GM18517 (cell line): ENCODE results near the gene PCSK6.
"Not testable (repeated sequence)": the region's sequence is repeated elsewhere in the genome, so short reads cannot be mapped to it uniquely, and the experiment has no call there.

Experiments
- ATAC-seq: cut with Tn5 transposase; IDR thresholded peaks from one replicate; pipeline ENCODE4 v1.9.1; 2021; ENCODE audit warnings: mild to moderate bottlenecking, moderate library complexity; ENCODE audit not compliant: unreplicated experiment

Gene PCSK6

DNA sequence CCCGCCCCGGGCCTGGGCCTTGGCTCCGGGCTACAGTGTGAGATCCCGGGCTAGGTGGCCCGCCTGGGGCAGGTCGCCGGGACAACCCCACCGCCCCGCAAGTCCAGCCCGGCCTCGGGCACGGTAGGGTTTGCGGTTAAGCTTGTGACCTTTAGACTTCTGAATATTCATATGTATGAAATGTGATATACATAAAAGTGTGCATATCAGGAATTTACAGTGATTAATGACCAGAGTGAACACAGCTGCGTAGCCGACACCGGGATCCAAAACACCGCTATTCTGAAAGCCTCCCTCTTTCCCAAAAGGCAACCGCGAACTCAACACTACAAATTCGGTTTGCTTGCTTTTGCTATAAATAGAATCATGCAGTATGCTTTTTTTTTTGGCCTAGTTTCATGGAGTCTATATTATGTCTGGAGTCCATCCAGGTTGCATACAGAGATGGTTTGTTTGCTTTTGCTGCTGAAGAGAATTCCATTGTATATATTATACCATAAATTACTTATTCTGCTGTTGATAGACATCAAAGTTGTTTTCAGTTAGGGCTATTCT lies 193.8 kb downstream of the PCSK6 start:
- no peak for ATAC-seq

DNA sequence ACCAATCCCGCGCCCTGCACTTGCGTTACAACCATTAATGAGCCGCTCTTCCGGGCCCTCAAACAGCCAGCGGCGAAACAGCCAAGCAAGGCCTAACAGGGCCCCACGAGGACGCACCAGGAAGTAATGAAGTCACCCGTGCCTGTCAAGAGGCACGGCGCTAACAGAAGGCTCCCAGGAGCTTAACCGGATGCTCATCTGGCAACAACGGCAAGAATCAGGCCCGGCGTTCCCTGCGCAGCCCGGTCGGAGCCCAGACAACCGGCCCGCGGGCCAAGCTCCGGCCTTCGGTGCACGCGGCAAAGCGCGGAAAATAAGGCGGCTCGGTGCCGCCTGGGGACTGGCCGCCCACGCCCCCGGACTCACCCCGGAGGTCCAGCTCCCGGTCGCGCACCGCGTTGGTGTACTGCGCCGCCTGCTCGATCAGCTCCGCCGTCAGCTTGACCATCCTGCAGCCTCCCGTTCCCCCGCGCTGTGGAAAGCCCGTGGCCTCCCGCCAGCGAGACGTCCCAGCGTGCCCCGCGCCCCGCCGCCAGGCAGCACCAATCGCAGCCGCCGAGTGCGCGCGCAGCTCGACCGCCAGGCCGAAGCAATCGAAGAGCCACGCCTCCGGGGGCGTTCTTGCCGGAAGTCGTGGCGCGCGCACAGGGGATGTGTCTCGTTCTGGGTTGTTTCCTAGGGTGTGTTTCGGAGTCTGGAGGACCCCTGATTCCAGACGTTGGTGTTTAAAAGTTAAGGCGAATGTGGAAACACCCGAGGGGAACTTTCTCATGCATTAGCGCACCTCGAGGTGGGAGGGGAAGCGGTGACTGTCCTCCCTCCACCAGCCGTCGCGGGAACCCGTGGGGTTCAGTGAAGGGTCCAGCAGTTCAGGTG lies 194.5 kb downstream of the PCSK6 start, which contains the start of gene SNRPA1:
Gene SNRPA1 (minus strand): TSS at position 518 of the 876 bp plus-strand sequence. CDS start 70 bp downstream, at position 448.
- ATAC-seq = peak; percentile 74

DNA sequence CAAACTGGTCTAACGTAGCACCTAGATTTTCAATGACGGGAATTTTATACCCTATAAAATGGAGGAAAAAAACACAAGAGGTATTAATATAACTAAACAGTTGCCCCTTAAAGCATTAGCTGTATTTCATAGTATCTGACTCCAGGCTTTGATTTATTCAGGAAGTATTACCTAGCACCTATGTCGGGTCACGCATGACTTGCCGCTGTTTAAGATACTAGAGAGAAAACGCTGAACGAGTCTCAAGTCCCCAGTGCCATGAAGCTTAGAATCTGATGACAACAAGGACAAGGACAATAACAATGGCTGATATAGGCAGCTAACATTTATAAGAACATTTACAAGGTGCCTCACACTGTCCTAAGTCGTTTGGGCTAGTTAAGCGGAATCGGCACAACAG lies 196.4 kb downstream of the PCSK6 start:
- ATAC-seq = no peak

DNA sequence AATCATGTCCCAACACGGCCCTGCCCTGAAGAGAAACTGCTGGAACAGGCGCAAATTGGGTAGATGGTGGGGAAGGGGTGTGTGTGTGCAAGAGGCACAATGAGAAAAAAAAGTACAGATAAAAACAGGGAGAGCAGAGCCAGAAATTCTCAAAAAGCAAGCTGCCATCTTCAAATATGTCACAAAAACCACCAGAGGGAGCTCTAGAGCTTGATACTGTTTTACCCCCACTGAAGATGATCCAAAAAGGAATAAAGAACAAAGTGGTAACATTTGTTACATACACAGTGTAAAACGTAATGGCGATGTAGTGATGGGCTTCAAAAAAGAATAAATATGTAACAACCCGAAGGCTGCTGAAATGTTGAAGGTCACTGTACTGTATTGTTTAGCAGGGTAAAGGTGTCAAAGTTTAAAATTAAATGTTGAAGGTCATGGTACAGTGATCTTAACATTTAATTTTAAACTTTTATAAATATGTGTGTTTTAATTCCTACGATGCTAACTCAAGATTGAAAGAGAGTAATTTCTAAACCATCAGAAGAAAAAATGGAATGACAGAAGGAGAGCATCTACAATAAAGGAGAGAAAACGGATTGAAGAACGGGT lies 200.5 kb downstream of the PCSK6 start:
- ATAC-seq = peak; percentile 52

DNA sequence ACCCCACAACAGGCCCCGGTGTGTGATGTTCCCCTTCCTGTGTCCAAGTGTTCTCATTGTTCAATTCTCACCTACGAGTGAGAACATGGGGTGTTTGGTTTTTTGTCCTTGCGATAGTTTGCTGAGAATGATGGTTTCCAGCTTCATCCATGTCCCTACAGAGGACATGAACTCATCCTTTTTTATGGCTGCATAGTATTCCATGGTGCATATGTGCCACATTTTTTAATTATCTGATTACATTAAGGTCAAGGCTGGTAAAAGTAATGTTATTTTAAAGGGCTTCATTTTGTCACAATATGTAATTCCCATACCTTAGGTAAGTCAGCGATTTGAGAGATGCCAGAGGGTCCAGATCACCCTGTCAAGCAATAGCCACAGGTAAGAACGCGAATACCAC lies 202.2 kb downstream of the PCSK6 start:
- ATAC-seq = not testable (repeated sequence)

DNA sequence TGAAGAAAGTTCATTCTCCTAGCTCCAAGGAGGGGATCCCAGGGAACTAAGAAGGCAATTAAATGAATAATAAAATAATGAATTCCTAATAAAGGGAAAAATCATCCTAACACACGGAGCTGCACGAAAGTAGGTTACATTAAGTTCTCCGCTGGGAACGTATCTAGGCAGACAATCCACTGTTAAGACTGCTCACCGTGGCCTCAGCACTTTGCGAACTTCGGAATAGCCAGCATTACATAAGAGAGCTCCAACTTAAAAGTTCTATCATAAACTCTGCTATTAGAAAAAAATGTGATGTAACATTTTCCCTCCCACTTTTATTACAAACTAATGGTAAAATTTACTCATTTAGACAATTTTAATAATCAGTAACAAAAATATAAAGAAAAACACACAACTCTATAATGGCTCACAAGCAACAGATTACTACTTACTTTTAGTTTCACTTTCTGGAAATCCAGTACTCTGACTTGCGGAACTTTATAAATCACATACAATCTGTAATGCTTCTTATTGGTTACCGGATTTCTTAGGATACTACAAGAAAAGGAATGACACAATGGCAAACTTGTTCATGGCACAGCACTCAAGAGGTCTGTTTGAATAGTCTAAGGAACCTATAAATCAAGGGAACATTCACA lies 202.9 kb downstream of the PCSK6 start:
- ATAC-seq = no peak

DNA sequence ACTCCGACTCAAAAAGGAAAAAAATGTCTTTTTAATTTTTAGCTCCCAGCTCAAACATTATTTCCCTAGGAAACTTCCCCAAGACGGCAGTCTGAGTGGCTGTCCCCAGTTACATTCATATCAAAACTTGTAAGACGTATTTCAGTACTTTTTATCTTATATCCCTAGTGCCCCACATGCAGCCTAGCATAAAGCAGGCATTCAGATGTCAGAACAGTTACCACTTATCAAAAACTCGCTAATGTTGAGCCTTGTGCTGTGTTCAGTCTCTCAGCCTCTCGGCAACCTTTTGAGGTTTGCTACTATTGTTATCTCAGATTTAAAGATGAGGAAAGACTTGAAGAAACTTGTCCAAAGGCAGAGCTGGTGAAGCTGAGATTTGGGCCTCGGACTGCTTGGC lies 205.6 kb downstream of the PCSK6 start:
- no peak for ATAC-seq

DNA sequence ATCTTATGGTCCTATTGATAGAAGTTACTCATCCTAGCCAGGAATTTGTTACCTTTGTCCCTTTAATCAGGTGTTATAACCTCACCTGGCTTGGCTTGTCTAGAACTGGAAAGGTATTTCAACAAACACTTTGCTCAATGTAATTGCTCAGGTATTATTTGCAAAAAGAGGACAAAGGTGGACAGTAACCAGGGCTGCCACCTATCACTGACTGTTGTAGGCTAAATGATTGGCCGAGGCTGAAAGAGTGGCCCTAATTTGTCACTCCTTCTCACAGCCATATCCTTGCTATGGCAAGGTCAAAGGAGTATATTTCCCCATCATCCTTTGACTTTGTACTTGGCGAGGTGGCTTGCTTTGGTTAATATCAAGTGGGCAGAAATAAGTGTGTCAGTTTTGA lies 209.5 kb downstream of the PCSK6 start:
- no peak for ATAC-seq

DNA sequence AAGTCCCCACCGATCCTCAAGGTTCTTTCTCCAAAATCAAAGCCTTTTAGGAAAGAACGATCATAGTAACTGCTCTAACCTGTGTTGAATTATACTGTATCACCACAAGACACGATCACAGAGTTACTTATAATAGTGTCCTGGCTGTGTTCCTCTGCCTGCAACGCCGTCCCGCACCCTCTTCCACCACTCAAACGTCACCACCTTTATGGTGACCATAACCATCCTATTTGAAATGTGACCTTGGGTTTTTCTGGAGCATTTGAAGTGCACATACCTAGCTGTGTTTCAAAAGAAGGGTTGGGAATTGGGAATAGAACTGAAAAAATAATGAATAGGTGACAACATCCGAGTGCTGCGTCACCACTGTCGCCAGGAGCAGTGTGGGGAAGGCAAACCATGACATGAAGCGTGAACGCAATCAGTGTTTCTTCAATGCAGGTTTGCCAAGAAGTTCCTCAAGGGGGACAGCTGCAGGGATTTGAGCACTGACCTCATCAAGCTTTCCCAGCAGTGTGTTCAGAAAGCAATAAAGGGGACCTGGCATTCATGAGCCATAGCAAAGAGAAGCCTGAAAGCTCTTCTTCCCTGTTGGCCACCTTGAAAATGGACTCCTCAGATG lies 211.5 kb downstream of the PCSK6 start:
- no peak for ATAC-seq

DNA sequence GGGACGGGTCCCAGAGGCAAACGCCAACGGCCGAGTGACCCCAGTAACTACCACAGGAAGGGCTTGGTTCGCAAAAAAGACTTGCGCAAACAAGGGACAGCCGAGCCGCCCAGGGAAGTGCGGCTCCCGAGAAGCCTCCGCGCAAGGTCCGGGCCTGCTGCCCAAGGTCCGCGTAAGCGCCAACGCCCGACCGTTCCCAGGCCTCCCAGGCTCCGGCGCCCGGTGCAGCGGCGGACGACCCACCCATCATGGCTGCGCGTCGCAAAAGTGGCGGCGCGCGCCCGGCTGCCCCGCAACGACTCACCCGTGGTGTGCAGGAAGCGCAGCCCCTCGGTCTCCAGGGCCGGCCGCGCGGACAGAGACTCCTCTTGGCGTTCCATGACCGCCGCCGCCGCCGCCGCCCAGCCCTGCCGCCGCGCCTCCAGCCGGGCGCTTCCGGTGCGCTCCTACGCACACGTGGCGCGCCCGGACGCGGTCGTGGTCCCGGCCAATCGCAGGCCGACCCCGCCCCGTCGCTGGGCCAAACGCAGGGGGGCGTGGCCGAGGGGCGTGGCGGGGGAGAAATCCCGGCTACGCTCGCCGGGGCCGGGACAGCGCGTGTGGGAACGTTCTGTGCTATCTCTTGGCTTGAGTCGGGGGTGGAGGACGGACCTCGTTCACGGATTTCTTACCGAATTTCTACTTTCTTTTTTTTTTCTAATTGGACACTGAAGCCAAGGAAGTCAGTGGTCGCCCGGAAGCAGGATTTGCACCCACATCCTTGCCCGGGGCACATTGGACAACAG lies 212.3 kb downstream of the PCSK6 start, which contains the start of gene SELENOS:
Gene SELENOS (minus strand): TSS at position 448 of the 785 bp plus-strand sequence. CDS start 68 bp downstream, at position 380.
- peak; percentile 75 for ATAC-seq

DNA sequence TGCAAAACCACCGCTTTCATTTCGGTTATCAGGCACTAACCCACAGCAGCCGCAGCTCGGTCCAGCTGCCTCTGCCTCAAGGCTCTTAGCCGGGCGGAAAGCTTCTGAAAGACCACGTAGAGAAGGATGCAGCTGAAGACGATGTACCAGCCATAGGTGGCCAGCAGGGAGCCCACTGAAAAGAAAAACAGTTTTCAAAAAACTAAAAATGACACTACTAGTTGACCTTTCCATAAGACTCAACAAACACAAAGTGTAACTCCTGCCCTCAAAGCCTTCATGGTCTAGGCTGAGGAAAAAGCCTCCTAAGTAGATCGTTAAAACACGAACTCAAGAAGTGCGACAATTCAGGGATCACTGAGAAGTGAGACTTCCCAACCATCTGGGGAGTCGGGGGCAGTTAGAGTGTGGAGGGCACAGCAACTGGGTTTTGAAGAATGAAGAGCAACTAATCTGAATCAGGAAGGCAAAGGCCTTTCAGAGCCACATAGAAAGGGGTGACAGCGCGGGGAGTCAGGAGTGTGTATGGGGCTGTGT lies 212.9 kb downstream of the PCSK6 start:
- peak; percentile 35 for ATAC-seq

DNA sequence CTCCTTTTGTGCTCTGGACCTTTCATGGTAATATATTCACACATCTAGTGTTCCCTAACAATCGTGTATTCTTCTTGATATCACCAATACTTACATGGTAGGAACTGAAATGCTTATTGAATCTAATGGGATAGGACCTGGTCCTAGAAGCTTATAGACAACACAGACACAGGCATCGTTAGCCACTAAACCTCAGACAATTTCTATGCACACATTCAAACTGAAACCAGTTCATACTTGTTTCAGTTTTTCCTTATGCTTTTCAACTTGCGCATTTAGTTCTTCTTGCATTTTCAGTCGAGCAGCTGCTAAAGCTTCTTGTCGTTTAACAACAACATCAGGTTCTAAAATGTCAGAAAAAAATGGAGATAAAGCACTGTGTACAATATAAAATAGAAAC lies 214.5 kb downstream of the PCSK6 start:
- ATAC-seq = peak; percentile 25

DNA sequence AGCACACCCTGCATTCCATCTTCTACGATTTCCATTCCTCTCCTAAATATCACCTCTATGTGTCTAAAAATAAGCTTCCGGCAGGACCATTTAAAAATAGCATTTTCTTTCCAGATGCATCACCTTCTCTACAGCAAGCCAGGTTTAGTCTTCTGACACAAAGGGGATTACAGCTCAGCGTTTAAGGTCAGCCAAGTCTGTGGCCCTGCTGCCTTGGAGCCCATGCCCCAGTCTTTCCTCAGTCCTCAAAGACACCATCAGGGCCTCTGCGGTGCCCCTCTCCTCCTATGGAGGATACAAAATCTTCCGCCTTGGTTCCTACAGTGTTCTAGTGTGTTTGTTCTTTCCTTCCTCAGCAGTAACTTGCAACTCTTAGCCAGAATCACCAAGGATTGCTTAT lies 216.0 kb downstream of the PCSK6 start:
- ATAC-seq = no peak

DNA sequence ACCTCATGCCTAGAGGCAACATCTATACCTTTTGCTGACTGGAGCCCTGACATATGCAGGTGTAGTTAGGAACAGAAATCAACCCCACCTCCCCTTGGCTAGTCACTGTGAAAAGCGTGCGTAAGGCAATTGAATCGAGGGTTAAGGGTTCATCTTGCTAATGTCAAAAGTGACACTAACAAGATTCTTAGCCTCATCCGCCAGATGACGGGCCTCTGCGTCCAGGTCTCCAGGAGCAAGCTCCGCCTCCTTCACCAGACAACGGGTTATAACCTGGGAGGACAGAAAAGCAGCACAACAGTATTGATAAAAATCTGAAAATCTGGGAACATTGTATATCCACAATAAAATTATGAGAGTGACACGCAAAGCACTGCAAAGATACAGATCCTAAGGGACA lies 216.9 kb downstream of the PCSK6 start:
- ATAC-seq = no peak

DNA sequence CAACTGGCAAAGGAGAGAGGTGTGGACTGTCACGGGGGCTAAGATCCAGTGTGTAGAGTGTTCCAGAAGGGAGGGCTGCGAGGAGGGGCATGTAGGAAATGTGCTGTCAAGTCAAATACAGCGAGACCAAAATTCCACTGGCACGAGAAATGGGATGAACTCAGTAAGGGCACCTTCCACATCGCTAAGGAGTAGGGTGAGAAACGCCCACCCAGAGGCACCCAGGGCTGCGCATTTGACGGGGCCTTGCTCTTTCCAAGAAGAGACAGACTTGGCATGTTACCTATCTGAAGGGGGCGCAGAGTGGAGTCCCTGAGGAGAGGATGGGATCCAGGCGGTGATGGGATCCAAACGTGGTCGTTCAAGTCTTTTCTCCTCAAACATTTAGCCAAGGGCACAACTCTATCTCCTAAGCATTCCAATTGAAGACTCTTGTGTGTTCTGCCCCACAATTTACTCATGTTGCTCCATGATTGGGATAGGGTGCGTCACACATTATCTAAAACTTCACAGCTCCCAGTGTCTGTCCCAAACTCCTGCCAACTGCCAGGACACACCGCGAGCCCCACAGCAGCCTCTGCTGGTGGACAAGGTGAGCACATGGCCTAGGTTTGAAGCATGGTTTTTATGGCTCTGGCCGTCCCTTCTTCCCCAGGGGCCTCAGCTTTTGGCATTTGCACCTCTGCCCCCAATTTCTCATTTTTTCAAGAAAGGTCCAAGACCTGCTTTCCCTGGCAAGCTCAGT lies 219.9 kb downstream of the PCSK6 start:
- ATAC-seq = no peak

DNA sequence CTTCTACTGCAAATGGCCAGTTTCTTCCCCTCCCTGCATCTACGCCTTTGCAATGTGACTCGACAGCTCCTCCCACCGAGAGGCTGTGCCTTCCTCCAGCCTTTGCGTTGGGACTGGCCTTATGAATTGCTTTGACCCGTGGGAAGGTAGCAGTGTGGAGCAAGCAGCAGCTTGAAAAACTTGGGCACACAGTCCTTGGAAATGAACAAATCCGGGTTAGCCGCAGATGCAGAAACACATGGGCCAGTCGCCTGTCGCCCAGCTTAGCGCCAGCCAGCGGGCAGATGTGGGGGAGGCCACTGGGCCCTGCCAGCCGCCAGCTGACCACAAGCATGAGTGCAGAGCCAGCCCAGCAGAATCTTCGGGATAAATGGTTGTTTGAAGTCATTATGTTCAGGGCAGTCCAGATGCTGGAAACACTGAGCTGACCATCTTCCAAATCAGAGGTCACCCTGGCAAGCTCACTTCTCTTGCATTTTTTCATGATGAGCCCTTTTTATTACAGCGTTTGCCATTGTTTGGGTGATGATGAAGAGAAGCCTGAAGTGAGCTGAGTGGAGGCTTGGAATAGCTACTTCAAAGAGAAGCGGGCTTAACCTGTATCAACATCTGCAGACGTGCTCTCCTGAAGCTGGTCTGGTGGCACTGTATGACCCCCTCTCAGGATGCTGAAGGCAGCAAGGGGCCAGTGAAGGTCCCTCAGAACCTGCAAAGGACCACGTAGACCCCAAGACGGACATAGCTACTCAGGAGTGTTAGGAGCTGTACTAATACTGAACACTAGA lies 222.0 kb downstream of the PCSK6 start:
- ATAC-seq = no peak

DNA sequence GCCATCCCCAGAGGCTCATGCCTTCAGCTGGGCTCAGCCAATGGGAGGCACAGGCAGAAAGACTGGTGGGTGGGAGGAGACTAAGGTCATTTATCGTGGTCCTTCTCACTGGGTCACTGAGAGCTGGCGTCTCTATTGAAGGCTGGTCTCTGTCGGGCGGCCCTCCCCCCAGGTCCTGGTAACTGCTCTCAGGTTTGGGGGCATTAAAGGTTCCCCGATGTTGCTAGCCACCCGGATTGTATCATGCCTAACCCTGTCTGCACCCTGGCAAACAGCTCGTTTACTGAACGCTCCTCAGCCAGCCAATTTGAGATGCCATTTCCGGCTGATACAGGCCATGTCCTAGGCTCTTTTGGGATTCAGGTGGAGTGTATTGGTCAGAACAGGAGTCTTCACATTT lies 222.7 kb downstream of the PCSK6 start:
- no peak for ATAC-seq

DNA sequence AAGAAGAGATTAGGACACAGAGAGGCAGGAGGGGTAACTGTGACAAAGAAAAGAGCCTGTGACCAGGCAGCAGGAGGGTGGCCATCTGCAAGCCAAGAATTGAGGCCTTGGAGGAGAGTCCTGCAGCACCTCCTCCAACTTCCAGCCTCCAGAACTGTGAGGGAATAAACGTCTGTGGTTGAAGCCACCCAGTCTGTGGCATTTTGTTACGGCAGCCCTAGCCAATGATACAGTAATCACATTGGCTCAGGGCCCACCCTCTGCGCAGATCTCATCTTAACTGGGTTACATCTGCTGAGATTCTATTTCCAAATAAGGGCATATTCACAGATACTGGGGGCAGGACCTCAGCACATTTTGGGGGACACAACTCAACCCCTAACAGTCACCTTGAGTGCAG lies 223.5 kb downstream of the PCSK6 start:
- no peak for ATAC-seq
